ENCODE data around the gene PDCD10.

The PDCD10 gene

GRCh38 chr3:167734498-167735232, at the start of gene PDCD10:
PDCD10 (minus strand) TSS chr3:167734892; CDS start chr3:167720157, 14,735 bp downstream.
- peak; percentile 98 for DNase-seq

DNA sequence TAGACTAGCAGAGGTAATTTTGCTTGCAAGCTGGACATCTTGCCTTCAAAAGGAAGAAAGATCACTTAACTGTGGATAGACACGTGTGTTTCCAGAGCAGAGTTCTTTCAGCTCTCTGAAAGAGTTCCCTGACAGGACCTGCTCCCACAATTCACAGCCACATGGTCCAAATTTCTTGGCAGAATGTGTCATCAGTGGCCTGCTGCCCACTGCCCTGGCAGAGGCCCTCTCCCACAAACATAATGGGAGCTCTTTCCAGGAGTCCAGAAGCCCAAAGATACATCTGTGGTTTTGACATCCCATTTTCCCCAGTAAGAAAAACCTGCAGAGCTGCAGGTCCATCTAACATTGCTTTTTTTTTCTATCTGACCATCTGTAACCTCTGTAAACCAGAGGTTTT, 49.1 kb upstream of the PDCD10 start:
- DNase-seq: no peak

DNA sequence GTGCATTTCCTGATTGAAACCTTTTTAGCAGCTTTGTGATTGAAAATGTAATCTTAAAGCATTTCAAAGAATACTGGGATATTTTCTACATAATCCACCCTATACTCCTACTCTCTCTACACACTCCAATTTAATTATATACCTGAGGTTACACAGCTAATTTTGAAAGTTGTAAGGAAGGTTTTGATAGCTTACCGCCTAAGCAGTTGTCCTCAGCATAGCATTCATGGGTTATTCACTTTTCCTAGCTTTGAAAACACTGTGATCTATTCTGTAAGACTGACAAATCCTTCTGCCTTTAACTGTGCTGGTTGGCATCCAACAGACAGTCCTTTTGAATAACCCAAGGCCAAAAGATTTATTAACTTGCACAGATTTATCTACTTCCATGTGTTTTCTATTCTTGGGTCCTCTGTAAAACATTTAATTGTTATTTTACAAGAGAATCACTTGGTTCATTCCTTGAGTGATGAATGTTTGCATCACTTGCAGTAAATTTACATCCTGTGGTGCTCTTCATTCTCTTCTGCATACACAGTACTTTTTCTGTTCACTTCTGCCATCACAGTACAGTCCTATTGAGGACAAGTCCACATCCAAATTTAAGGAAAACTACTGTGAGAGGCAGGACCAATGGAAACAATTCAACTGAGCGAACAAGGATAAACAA, 45.7 kb upstream of the PDCD10 start:
- DNase-seq: no peak

DNA sequence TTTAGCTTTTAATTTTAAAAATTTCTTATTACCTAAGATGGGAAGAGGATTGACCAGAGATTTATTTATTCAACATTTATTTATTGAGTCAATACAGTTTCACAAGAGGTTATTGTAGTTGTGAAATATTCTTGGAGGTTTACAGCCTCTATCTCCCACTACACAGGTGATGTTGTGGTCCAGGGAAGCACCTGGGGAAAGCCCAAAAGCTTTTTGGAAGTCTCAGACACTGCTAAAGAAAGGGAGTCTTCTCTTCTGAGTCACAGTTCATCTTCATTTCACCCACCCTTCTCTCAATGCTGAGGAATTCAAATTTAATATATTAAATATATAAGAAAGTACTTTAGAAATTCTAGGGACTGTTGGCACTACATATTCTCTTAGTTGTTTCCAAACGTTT, 42.7 kb upstream of the PDCD10 start:
- no peak for DNase-seq

DNA sequence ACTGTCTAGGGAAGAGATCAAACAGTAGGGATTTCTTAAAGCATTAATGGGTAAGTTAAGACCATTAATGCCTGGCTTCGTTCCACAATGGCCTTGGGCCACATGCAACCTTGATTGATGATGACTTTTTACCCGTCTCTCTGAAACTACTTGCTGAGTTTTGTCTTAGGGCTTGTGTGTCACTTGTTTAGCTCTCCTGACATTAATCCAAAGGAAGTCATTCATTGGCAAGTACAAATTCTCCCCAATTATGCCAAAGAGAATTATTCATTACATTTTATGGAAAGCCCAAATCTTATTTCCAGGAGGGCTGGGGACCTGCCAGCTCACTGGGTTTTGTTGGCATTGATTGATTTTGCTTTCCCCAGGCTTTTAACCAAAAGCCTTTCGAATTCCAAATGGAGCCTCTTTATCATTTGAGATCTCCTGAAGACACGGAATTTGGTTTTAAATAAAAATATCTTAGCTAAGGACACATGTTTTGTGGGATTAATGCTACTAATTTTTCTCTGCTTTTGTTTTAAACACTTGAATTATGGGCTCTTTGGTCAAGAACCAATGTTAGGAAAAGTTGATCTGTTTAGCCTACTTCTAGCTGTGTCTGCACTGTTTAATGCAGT, 41.5 kb upstream of the PDCD10 start:
- DNase-seq: no peak

- DNase-seq: no peak
Measured at GRCh38 chr3:167773584-167773983, 38.9 kb upstream of the PDCD10 start.

GRCh38 chr3:167772992-167773391, 38.3 kb upstream of the PDCD10 start:
- no peak for DNase-seq

GRCh38 chr3:167762296-167762695, 27.6 kb upstream of the PDCD10 start:
- DNase-seq: no peak

- no peak for DNase-seq
Measured at GRCh38 chr3:167761302-167761701, 26.6 kb upstream of the PDCD10 start.

DNA sequence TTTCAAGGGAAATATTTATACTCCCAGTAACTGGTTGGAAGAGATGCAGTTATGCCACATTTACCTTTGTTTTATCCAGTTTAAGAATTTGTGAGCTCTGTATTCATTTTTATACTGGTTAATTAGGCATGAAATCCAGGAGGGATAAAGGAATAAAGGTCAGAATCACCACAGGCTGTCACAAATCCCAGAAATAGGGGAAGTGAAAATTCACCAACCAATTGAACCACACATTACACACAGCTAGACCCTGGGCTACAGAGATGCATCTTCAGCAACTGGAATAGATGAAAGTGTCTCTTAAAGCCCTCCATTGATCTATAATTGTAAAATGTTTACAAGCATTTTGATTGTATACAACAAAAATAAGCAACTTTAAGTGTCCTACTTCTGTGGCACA, 19.4 kb upstream of the PDCD10 start:
- DNase-seq: no peak

GRCh38 chr3:167750272-167750971, 15.7 kb upstream of the PDCD10 start:
- DNase-seq: no peak

- DNase-seq: no peak
Measured at GRCh38 chr3:167749728-167750127, 15.0 kb upstream of the PDCD10 start.

GRCh38 chr3:167749209-167749608, 14.5 kb upstream of the PDCD10 start:
- no peak for DNase-seq

DNA sequence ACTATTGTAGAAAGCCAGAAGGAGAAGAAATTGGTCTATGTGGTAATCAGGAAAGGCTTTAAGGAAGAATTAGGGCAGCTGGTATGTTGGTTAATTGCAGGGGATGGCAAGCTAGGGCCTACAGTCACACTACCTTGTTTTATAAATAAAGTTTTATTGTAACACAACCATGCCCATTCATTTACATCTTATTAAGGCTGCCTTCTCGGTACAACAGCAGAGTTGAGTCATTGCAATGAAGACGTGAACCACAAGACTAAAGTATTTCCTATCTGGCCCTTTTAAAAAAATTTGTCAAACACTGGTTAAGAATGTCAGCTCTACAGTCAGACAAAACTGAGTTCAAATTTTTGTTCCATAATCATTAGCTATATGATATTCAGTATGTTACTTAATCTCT, 9.1 kb upstream of the PDCD10 start:
- no peak for DNase-seq

DNA sequence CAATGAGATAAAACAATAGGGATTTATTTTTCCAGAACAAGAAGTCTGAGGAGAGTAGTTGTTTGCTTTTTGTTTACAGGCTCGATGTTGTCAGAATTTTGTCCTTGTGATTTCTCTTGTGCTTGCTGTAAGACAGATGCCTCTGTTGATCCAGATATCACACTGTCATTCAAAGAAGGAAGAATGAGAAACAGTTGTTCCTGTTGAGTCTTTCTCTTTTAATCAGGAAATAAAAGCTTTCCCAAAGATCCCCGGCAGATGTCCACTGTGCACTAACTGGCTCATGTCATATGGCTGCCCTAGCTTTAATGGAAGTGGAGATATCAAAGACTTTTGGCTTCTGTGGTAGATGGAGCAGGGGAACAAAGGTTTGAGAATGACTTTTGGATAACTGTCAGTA, 7.6 kb upstream of the PDCD10 start:
- no peak for DNase-seq

DNA sequence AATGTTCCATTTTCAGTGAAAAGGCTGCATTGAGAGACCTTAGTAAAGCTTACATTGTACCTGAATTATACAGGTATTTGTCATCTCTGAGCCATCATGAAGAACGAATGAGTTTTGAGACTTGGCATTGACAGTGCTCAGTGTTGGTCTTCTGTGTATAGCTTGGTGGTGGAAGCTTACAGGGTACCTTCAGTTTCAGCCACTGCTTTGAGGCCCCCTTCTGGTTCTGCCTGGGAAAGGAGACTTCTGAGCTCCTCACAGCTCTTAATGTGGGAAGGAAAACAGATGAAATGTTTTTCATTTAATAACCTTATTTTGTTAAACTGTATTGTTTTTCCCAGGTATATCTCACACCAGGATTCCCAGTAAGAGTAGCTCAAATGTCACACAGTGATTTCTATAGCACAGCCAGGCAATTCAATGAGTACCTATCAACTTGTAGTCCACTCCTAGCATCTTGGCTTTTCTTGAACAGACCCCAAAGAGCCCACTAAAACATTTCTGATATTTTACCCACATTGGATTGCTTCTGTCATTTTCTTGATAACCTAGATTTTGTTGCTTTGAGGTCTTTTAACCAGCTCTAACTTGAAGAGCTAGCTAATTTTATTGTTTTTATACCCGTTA, 6.4 kb upstream of the PDCD10 start:
- DNase-seq: no peak

DNA sequence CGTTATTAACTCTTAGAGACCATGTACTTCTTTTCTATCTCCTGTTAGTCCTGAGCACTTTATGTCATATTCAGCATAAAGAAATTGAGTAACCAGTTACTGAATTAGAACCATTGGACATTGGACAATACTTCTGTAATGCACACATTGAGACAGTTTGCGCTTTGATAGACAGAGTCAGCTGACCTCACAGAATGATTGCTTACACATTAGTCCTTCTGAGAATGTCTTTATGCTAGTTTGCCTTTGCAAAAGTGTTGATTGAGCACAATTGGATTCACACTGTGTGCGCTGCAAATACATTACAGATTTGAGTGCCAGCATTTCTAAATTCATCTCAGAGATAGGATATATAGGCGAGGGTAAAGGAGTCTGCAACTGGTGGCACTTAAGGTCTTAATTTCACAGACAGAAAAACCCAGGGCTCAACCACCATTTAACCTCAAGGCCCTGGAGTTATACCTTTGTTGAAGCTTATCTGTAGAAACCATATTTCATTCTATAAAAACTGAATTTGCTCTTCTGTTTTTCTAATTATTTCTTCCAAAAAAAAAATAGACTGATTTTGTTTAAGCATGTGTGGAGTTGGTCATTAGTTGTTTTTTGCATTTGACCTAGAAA, 4.6 kb upstream of the PDCD10 start:
- DNase-seq: no peak

GRCh38 chr3:167738037-167738436, 3.3 kb upstream of the PDCD10 start:
- no peak for DNase-seq

GRCh38 chr3:167736997-167737396, 2.3 kb upstream of the PDCD10 start:
- no peak for DNase-seq

DNA sequence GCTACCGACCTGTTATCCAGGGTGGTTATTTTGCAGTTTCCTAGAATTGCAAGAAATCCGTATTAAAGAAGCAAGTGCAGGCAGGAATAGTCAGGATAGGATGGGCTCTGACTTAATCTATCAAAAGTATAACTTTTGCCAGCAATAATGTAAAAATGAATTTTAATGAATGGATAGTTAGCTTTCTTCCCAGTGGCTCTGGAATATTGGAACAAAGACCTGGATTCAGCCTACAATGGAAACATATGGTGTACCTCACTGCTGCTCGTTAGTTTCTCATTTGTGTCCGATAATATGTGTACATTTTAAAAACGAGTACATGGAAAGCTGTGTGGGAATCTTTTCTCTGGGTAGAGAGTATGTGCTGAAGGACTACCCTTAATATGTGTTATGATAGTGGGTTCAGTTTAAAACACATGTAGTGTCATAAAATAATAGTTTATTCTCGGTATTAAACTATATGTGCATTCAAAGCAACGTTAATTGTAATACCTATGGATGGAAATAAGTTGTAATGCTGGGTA, 1.6 kb upstream of the PDCD10 start:
- DNase-seq: no peak

DNA sequence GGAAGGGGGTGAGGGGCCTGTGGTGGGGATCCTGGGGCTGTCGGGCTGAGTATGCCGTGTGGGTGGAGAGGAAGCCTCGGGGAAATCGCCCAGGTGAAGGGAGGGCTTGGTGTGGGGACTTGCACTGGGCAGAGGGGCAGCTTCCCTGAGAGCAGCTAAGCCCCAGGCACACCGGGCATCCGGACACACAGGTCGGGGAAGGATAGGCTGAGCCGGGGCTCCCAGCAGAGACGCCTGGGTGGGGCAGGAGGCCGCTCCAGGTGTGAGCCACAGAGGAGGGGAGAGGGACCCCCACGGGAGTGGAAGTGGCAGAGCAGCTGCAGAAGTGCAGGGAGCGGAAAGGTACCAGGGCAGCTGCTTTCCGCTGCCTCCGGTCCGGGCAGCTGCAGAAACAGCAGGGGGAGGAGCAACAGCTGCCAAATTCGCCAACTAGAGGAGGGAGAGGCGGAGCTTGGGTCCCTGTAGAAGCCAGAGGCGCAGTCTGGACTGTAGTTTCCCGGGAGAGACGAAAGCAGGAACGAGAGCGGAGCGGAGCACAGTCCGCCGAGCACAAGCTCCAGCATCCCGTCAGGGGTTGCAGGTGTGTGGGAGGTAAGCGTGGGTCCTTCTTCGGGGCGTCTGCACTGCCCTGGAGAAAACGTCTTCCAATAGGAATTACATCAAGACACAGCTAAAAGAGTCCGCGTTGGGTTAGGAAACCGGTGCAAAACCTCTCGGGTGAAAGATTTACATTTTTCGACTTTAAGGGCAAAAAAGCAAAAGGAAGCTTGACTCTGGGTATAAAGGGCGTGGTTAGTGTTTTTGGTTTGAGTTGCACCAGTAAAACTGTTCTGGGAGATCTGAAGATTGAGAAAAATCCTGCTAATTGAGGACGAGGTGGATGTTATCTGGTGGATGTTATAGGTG, 794 bp upstream of the PDCD10 start, which contains the start of gene SERPINI1:
SERPINI1 (plus strand) TSS at position 489 of the 906 bp plus-strand sequence. CDS start 53,408 bp downstream, outside the sequence.
- peak; percentile 92 for DNase-seq
